ENCODE data around the gene MS4A6E. TPM values are rescaled to one million over a fixed set of nuclear protein-coding genes. Genes with fewer than 3 reads are reported as not detected.
"Not testable (repeated sequence)": the region's sequence is repeated elsewhere in the genome, so short reads cannot be mapped to it uniquely, and the experiment has no call there.

MS4A6E gene
- polyA plus RNA-seq, 3 donors: not detected

GRCh38 chr11:60334005-60334620 lies 7.1 kb downstream of the MS4A6E start:
- DNase-seq: peak; percentile 29

GRCh38 chr11:60336767-60337391 lies 9.8 kb downstream of the MS4A6E start:
- no peak for DNase-seq

GRCh38 chr11:60338053-60338452 lies 11.0 kb downstream of the MS4A6E start:
- no peak for DNase-seq

GRCh38 chr11:60339356-60339755 lies 12.3 kb downstream of the MS4A6E start:
- DNase-seq: no peak

- no peak for DNase-seq
Measured at GRCh38 chr11:60343094-60343704, 16.1 kb downstream of the MS4A6E start.

- no peak for DNase-seq
Measured at GRCh38 chr11:60344146-60344545, 17.1 kb downstream of the MS4A6E start.

GRCh38 chr11:60345489-60345888 lies 18.4 kb downstream of the MS4A6E start:
- no peak for DNase-seq

GRCh38 chr11:60347084-60347797 lies 20.2 kb downstream of the MS4A6E start:
- no peak for DNase-seq

- no peak for DNase-seq
Measured at GRCh38 chr11:60348116-60348515, 21.1 kb downstream of the MS4A6E start.

- no peak for DNase-seq
Measured at GRCh38 chr11:60349990-60350389, 22.9 kb downstream of the MS4A6E start.

- no peak for DNase-seq
Measured at GRCh38 chr11:60357771-60358170, 30.7 kb downstream of the MS4A6E start.

- no peak for DNase-seq
Measured at GRCh38 chr11:60360621-60361020, 33.6 kb downstream of the MS4A6E start.

GRCh38 chr11:60362241-60362640 lies 35.2 kb downstream of the MS4A6E start:
- DNase-seq: no peak

- peak; percentile 72 for DNase-seq
Measured at GRCh38 chr11:60363542-60364470, 36.8 kb downstream of the MS4A6E start.

GRCh38 chr11:60366262-60366904 lies 39.3 kb downstream of the MS4A6E start:
- DNase-seq: not testable (repeated sequence)

- no peak for DNase-seq
Measured at GRCh38 chr11:60367009-60367408, 40.0 kb downstream of the MS4A6E start.

GRCh38 chr11:60367896-60368295 lies 40.8 kb downstream of the MS4A6E start:
- no peak for DNase-seq

- no peak for DNase-seq
Measured at GRCh38 chr11:60370252-60370810, 43.3 kb downstream of the MS4A6E start.

- no peak for DNase-seq
Measured at GRCh38 chr11:60370811-60371298, 43.8 kb downstream of the MS4A6E start.

- DNase-seq: no peak
Measured at GRCh38 chr11:60371386-60371785, 44.3 kb downstream of the MS4A6E start.

GRCh38 chr11:60371854-60372253 lies 44.8 kb downstream of the MS4A6E start:
- no peak for DNase-seq

All from renal pelvis (tissue), 4 donors.